Naive thymus-derived CD8-positive, alpha-beta T cell (primary cell): Measurements from ENCODE around the gene CLASP1. TPM values are rescaled to one million over a fixed set of nuclear protein-coding genes. Genes with fewer than 3 reads are reported as not detected.
A peak's percentile ranks its signal among the peaks of the same experiment; 100 is the strongest.
"Not testable (repeated sequence)": the region's sequence is repeated elsewhere in the genome, so short reads cannot be mapped to it uniquely, and the experiment has no call there.

Experiments
- ATAC-seq, 2 donors: fragments of 150-1000 bp; cut with Tn5 transposase in 1 of 2; sonication (Bioruptor Pico), chemical (Tn5 transposase) in 1 of 2; 1 replicate in 1 of 2; 2 replicates in 1 of 2; pipeline ENCODE4 v1.10.0; 2021; ENCODE audit warnings: mild to moderate bottlenecking in 2 of 2, moderate library complexity in 2 of 2
- POLR2A ChIA-PET: fragments of 350-600 bp; sonication (Branson Sonifier 250); formaldehyde crosslinking; loops from one replicate; lab custom pipeline; 2021; ENCODE audit warnings: antibody characterized with exemption; lab: Charles Lee
- DNase-seq, 10 donors: peaks; one replicate each; pipeline versions ENCODE4 v3.0.0 to v3.0.0-alpha.2; 2020 to 2022
- H3K27ac Mint-ChIP-seq, 10 donors: one replicate each; pipeline ENCODE4 v1.8.0; 2020 to 2022; ENCODE audit warnings: mild to moderate bottlenecking in 10 of 10, mixed read lengths in 10 of 10, moderate library complexity in 4 of 10, inconsistent platforms in 1 of 10
- H3K27me3 Mint-ChIP-seq, 5 donors: one replicate each; pipeline ENCODE4 v1.8.0; 2021 to 2022; ENCODE audit warnings: mixed read lengths in 5 of 5
- H3K36me3 Mint-ChIP-seq, 3 donors: one replicate each; pipeline ENCODE4 v1.8.0; 2020 to 2022; ENCODE audit warnings: mixed read lengths in 3 of 3, mild to moderate bottlenecking in 2 of 3, inconsistent platforms in 1 of 3
- H3K4me1 Mint-ChIP-seq, 4 donors: one replicate each; pipeline ENCODE4 v1.8.0; 2021 to 2022; ENCODE audit warnings: mixed read lengths in 4 of 4
- H3K4me3 Mint-ChIP-seq, 10 donors: one replicate each; pipeline ENCODE4 v1.8.0; 2020 to 2022; ENCODE audit warnings: mild to moderate bottlenecking in 10 of 10, mixed read lengths in 10 of 10, moderate library complexity in 6 of 10, inconsistent platforms in 1 of 10
- H3K9me3 Mint-ChIP-seq, 9 donors: one replicate each; pipeline ENCODE4 v1.8.0; 2020 to 2022; ENCODE audit warnings: mixed read lengths in 9 of 9, mild to moderate bottlenecking in 3 of 9, inconsistent platforms in 1 of 9, moderate library complexity in 1 of 9
- polyA plus RNA-seq, 3 donors: library from polyadenylated mRNA; unstranded; fragments of 300-500 nt; fragmentation: Illumina TruSeq; gene quantifications; one replicate each; pipeline ENCODE4 v1.2.3, GENCODE V29; 2021
- total RNA-seq, 8 experiments: library from RNA in 2 of 8; stranded (reverse) in 2 of 8; gene quantifications; one replicate each; pipeline ENCODE4 v1.2.3 and lab custom pipeline; 2021 to 2026

CLASP1 gene
- total and polyA plus RNA-seq, 5 experiments from 2014 or later, result 10.8 to 73.5 (median 15.2) TPM

GRCh38 chr2:121309323-121309722 is 339.9 kb downstream of the CLASP1 start:
- DNase-seq (no peak), ATAC-seq (no peak)
- H3K27me3 Mint-ChIP-seq, result peaks cover 15 to 49% (median 26%) of the 10 kb centered on the region in 5 donors
- peaks cover 0 to 5% (median 0%) of the 10 kb centered on the region in 9 donors for H3K9me3 Mint-ChIP-seq
- peaks cover 0 to 11% (median 0%) of the 10 kb centered on the region in 3 donors for H3K36me3 Mint-ChIP-seq
- H3K4me1 Mint-ChIP-seq, result peaks cover 0 to 6% (median 0%) of the 10 kb centered on the region in 4 donors
- no peak overlapping the region for H3K27ac Mint-ChIP-seq
- POLR2A ChIA-PET, result no interaction called here
- no peak overlapping the region for H3K4me3 Mint-ChIP-seq

GRCh38 chr2:121307048-121307447 is 342.2 kb downstream of the CLASP1 start:
- Mint-ChIP-seq H3K27me3 (peaks cover 24 to 72% (median 31%) of the 10 kb centered on the region in 5 donors), H3K9me3 (peaks cover 0 to 5% (median 0%) of the 10 kb centered on the region in 9 donors), H3K36me3 (peaks cover 0 to 11% (median 0%) of the 10 kb centered on the region in 3 donors), H3K4me1 (peaks cover 0 to 6% (median 0%) of the 10 kb centered on the region in 4 donors), H3K4me3 (no peak overlapping the region), H3K27ac (no peak overlapping the region)
- ATAC-seq (no peak), DNase-seq (no peak)
- POLR2A ChIA-PET, result no interaction called here

GRCh38 chr2:121304941-121305340 is 344.3 kb downstream of the CLASP1 start:
- peaks cover 0 to 9% (median 2%) of the 10 kb centered on the region in 9 donors for H3K9me3 Mint-ChIP-seq
- DNase-seq (no peak), ATAC-seq (no peak)
- POLR2A ChIA-PET, result no interaction called here
- peaks cover 29 to 88% (median 36%) of the 10 kb centered on the region in 5 donors for H3K27me3 Mint-ChIP-seq
- peaks cover 0 to 11% (median 0%) of the 10 kb centered on the region in 3 donors for H3K36me3 Mint-ChIP-seq
- no peak overlapping the region for H3K27ac Mint-ChIP-seq
- H3K4me3 Mint-ChIP-seq, result no peak overlapping the region
- peaks cover 0 to 6% (median 0%) of the 10 kb centered on the region in 4 donors for H3K4me1 Mint-ChIP-seq

GRCh38 chr2:121303531-121304263 is 345.6 kb downstream of the CLASP1 start:
- Mint-ChIP-seq H3K4me3 (no peak overlapping the region), H3K27ac (peak overlapping the region in 1 of 10 donors; percentile 58), H3K4me1 (no peaks in the 10 kb centered on the region), H3K36me3 (peaks cover 0 to 11% (median 0%) of the 10 kb centered on the region in 3 donors), H3K27me3 (peaks cover 29 to 77% (median 36%) of the 10 kb centered on the region in 5 donors), H3K9me3 (peaks cover 0 to 9% (median 2%) of the 10 kb centered on the region in 9 donors)
- ATAC-seq (no peak), DNase-seq (no peak)
- POLR2A ChIA-PET, result no interaction called here

- H3K9me3 Mint-ChIP-seq, H3K36me3 Mint-ChIP-seq, ATAC-seq, POLR2A ChIA-PET, DNase-seq, H3K4me1 Mint-ChIP-seq, H3K4me3 Mint-ChIP-seq, H3K27ac Mint-ChIP-seq: not testable (repeated sequence)
- H3K27me3 Mint-ChIP-seq, result peaks cover 15 to 52% (median 19%) of the 10 kb centered on the region in 5 donors
Measured at GRCh38 chr2:121301190-121301589, 348.1 kb downstream of the CLASP1 start.

GRCh38 chr2:121298476-121298875 is 350.8 kb downstream of the CLASP1 start:
- peaks cover 0 to 9% (median 0%) of the 10 kb centered on the region in 9 donors for H3K9me3 Mint-ChIP-seq
- POLR2A ChIA-PET, result no interaction called here
- H3K27ac Mint-ChIP-seq, result no peak overlapping the region
- H3K4me3 Mint-ChIP-seq, result no peak overlapping the region
- H3K36me3 Mint-ChIP-seq, result no peaks in the 10 kb centered on the region
- DNase-seq, result no peak
- ATAC-seq, result no peak
- peaks cover 5 to 30% (median 11%) of the 10 kb centered on the region in 5 donors for H3K27me3 Mint-ChIP-seq
- H3K4me1 Mint-ChIP-seq, result no peaks in the 10 kb centered on the region

GRCh38 chr2:121297866-121298265 is 351.4 kb downstream of the CLASP1 start:
- H3K27me3 Mint-ChIP-seq, result peaks cover 5 to 24% (median 6%) of the 10 kb centered on the region in 5 donors
- DNase-seq, POLR2A ChIA-PET, H3K4me3 Mint-ChIP-seq, H3K9me3 Mint-ChIP-seq, H3K27ac Mint-ChIP-seq, H3K4me1 Mint-ChIP-seq, H3K36me3 Mint-ChIP-seq, ATAC-seq: not testable (repeated sequence)

- Mint-ChIP-seq H3K9me3 (peaks cover 0 to 9% (median 0%) of the 10 kb centered on the region in 9 donors), H3K4me1 (no peaks in the 10 kb centered on the region), H3K27ac (no peak overlapping the region), H3K36me3 (no peaks in the 10 kb centered on the region), H3K4me3 (no peak overlapping the region), H3K27me3 (peaks cover 5 to 19% (median 6%) of the 10 kb centered on the region in 5 donors)
- POLR2A ChIA-PET, result no interaction called here
- ATAC-seq (no peak), DNase-seq (no peak)
Measured at GRCh38 chr2:121297217-121297830, 351.9 kb downstream of the CLASP1 start.

- H3K27ac Mint-ChIP-seq, result no peak overlapping the region
- H3K36me3 Mint-ChIP-seq, result no peaks in the 10 kb centered on the region
- ATAC-seq (no peak), DNase-seq (no peak)
- H3K27me3 Mint-ChIP-seq, result peaks cover 0 to 13% (median 3%) of the 10 kb centered on the region in 5 donors
- H3K9me3 Mint-ChIP-seq, result peaks cover 0 to 5% (median 0%) of the 10 kb centered on the region in 9 donors
- no peaks in the 10 kb centered on the region for H3K4me1 Mint-ChIP-seq
- H3K4me3 Mint-ChIP-seq, result no peak overlapping the region
- POLR2A ChIA-PET, result no interaction called here
Measured at GRCh38 chr2:121295911-121296650, 353.2 kb downstream of the CLASP1 start.

- ATAC-seq (no peak), DNase-seq (no peak)
- POLR2A ChIA-PET, result no interaction called here
- peaks cover 0 to 1% (median 0%) of the 10 kb centered on the region in 9 donors for H3K9me3 Mint-ChIP-seq
- peaks cover 0 to 12% (median 3%) of the 10 kb centered on the region in 5 donors for H3K27me3 Mint-ChIP-seq
- no peak overlapping the region for H3K4me3 Mint-ChIP-seq
- H3K27ac Mint-ChIP-seq, result no peak overlapping the region
- no peaks in the 10 kb centered on the region for H3K36me3 Mint-ChIP-seq
- H3K4me1 Mint-ChIP-seq, result no peaks in the 10 kb centered on the region
Measured at GRCh38 chr2:121294881-121295840, 354.1 kb downstream of the CLASP1 start.

GRCh38 chr2:121293450-121294325 is 355.6 kb downstream of the CLASP1 start:
- POLR2A ChIA-PET, result no interaction called here
- Mint-ChIP-seq H3K9me3 (peaks cover 0 to 1% (median 0%) of the 10 kb centered on the region in 9 donors), H3K36me3 (no peaks in the 10 kb centered on the region), H3K4me1 (no peaks in the 10 kb centered on the region), H3K27me3 (peaks cover 0 to 12% (median 7%) of the 10 kb centered on the region in 5 donors), H3K27ac (no peak overlapping the region), H3K4me3 (no peak overlapping the region)
- DNase-seq (no peak), ATAC-seq (no peak)
